Cardiac fibroblast (primary cell): ENCODE data around the gene MGMT.

Experiments
- DNase-seq, 2 donors: peaks; one replicate each; pipeline versions ENCODE4 v3.0.0 to v3.0.0-alpha.2; 2010; ENCODE audit warnings: low read depth in 2 of 2
- H3K4me3 ChIP-seq, 2 donors: replicated peaks in 1 of 2; 1 replicate in 1 of 2; 2 replicates in 1 of 2; pipeline ENCODE4 v1.5.1; 2011; ENCODE audit warnings: low read depth in 2 of 2, low read length in 2 of 2, mild to moderate bottlenecking in 2 of 2, moderate library complexity in 1 of 2
- CTCF ChIP-seq: IDR thresholded peaks from one replicate; pipeline ENCODE4 v1.5.1; 2011; ENCODE audit warnings: low read depth, mild to moderate bottlenecking, low read length, inconsistent platforms

The MGMT gene

GRCh38 chr10:129702605-129703004 lies 235.6 kb downstream of the MGMT start:
- DNase-seq = no peak

GRCh38 chr10:129703287-129704137 lies 236.5 kb downstream of the MGMT start:
- DNase-seq = no peak
- H3K4me3 ChIP-seq = no peak overlapping the region
- no peak for TF ChIP-seq CTCF

More at GRCh38 chr10:129702605-129703004, 235.6 kb downstream of the MGMT start:
- no peak for TF ChIP-seq CTCF
- H3K4me3 ChIP-seq = no peak overlapping the region

GRCh38 chr10:129704225-129704624 lies 237.2 kb downstream of the MGMT start:
- no peak for DNase-seq
- TF ChIP-seq CTCF = no peak

DNA sequence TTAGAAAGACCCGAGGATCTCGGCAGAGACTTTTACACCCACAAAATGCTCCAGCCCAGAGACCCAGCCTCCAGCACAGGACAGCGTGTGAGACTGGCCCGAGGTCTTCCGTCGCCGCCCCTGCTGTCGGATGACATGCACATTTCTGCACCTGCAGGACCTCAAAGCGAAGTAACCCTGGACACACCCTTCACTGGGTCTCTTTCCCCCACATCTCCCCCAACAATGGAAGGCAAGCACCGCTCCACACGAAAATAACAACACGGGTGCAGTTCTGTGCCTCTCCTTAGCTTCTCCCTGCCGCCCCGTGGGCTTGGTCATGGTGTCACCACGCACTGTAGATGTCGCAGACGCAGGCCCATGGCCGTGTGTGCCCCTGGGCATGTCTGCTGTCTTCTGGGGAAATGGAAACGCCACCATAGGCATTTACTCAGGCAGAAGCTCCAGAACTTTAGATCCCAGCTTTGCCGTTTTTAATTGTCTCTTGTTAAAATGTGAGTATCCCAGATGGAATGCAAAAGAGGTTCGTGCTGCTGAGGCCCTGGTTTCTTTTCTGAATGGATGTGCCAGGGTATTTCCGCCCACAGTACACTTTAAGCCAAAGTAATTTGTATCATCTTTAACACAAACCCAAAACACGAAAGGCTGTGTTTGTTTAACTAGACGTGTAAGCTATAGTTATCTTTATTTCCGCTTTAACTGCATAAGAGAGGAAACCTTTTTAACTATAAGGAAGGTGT lies 237.9 kb downstream of the MGMT start:
- TF ChIP-seq CTCF = no peak
- no peak for DNase-seq
- H3K4me3 ChIP-seq = no peak overlapping the region

More at GRCh38 chr10:129704225-129704624, 237.2 kb downstream of the MGMT start:
- H3K4me3 ChIP-seq = no peak overlapping the region

GRCh38 chr10:129705676-129706075 lies 238.6 kb downstream of the MGMT start:
- TF ChIP-seq CTCF = no peak
- no peak for DNase-seq
- H3K4me3 ChIP-seq = no peak overlapping the region

GRCh38 chr10:129706081-129706480 lies 239.0 kb downstream of the MGMT start:
- no peak for DNase-seq

More at GRCh38 chr10:129706081-129706480, 239.0 kb downstream of the MGMT start:
- H3K4me3 ChIP-seq = no peak overlapping the region
- TF ChIP-seq CTCF = no peak
